Stimulated activated CD8-positive, alpha-beta memory T cell treated with anti-CD3 and anti-CD28 coated beads, Interleukin-2, amount 100 ng/mL, for 1 hour (primary cell): ENCODE data around the gene TNK1.

Source experiments
- DNase-seq, 2 donors: peaks; one replicate each; pipeline ENCODE4 v3.0.0-alpha.2; 2020; ENCODE audit warnings: low read depth in 2 of 2

The TNK1 gene

DNA sequence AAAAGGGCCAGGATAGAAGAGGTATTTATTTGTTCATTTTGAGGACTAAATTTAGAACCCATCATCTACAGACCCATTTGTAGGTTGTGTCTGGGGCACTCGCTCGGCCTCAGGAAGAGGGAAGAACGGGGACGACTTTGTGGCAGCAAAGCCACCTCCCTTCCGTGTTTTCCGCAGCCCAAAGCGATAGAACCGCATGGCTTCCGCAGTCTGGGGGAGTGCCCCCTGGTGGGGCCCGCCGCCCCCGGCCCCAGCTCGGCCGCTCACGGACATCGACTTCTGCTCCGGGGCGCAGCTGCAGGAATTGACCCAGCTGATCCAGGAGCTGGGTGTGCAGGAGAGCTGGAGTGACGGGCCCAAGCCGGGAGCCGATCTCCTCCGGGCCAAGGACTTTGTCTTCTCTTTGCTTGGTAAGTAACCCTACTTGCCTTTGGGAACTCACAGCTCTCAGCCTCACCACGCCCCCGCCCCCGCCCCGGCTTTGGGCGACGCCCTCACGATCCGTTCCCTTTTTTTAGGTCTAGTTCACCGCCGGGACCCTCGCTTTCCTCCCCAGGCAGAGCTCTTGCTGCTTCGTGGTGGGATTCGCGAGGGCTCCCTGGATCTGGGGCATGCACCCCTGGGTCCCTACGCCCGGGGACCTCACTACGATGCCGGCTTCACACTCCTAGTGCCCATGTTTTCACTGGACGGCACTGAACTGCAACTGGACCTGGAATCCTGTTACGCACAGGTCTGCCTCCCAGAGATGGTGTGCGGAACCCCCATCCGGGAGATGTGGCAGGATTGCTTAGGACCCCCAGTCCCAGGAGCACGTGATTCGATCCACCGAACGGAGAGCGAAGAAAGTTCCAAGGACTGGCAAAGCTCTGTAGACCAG lies 55.0 kb downstream of the TNK1 start:
- peak in 1 of 2 donors; percentile 26 for DNase-seq

DNA sequence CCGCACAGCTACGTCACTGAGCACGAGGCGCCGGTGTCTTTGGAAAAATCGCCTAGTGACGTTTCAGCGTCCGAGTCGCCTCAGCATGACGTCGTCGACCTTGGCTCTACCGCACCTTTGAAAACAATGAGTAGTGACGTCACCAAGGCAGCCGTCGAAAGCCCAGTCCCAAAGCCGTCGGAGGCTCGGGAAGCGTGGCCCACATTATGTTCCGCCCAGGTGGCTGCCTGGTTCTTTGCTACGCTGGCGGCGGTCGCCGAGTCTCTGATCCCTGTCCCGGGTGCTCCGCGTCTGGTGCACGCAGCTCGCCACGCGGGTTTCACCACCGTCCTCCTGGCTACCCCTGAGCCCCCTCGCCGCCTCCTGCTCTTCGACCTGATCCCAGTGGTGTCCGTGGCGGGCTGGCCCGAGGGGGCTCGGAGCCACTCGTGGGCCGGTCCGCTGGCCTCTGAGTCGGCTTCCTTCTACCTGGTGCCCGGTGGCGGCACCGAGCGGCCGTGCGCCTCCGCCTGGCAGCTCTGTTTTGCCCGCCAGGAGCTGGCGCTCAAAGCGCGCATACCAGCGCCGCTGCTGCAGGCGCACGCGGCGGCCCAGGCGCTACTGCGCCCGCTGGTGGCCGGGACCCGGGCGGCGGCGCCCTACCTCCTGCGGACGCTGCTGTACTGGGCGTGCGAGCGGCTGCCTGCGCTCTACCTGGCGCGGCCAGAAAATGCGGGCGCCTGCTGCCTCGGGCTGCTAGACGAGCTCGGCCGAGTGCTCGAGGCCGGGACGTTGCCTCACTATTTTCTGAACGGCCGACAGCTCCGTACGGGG lies 55.9 kb downstream of the TNK1 start:
- peak; percentile 58 to 68 for DNase-seq

DNA sequence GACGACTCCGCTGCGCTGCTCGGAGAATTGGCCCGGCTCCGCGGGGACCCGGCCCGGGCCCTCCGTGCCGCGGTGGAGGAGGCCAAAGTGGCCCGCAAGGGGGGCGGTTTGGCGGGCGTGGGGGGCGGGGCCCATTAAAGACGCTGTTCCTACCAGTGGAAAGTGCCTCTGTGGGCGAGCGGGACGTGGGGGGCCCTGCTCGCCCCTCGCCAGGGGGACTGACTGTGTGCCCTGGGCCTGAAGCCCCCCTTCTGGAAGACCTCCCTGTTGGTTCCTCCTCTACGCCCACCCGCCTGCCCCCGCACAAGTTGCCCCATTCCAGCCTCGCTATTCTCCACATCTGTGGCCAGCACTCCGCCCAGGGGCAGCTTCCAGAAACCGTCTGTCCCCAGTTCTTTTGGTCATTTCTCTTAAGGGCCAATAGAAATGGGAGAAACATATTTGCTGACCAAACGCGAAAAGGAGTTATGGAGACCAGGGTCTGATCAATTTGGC lies 56.5 kb downstream of the TNK1 start:
- DNase-seq, result no peak

DNA sequence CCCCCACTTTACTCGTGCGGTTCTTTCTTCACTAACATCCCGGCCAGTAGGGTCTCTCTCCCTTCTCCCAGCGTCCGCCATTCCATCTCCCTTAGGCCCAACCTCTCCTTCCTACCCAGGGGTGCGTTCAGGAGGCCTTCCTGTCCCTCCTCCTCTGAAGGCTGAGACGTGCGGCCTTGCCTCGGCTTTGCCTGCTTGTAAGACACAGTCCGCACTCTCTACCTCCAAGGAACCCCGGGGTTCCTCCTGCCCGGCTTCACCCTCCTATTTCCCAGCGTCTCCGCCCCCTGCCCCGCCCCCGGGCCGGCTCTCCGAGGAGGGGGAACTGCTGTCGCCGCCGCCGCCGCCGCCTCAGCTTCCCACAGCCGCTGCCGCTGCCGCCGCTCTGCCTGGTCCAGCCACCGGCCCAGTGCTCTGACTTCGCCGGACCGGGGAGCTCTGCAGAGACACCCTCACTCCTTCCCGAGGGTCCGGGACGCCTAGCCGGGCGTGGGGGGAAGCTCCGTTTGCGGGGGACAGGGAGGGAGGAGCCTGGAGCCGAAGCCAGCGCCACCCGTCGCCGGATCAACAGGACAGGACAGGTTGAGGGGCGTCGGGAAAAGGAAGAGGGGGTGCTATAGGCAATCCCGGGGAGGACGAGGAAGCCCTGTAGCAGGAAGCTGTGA lies 57.2 kb downstream of the TNK1 start:
- DNase-seq, result peak in 1 of 2 donors; percentile 24

DNA sequence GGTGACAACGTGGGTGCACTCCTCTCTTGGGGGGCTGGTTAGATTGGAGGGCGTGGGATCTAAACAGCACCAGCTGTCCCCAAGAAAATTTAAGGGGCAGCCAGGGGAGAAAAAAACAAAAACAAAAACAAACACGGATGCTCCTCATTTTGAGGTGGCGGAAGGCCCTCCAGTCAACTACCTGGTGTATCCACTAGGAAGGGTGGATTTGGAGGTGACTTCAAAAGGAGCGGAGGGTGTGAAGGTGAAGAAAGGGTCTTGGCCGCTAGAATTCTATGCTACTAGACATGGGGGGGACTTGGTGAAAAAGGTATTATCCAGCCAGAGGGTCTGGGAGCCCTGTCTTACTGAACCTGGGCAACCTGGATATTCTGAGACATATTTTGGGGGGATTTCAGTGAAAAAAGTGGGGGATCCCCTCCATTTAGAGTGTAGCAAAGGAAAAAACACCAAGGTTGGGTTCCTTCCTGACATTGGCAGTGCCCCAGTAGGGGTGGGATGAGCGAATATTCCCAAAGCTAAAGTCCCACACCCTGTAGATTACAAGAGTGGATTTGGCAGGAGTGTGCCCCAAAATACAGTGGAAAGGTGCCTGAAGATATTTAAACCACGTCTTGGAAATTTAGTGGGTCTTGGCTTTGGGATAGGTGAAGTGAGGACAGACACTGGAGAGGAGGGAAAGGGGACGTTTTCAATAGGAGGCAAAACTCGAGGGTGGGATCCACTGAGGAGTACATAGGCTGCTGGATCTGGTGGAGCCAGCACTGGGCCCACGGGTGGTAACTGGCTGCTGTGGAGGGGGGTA lies 58.0 kb downstream of the TNK1 start:
- DNase-seq, result no peak
